A549 (cell line): Measurements from ENCODE around the gene PLAC9. TPM values are rescaled to one million over a fixed set of nuclear protein-coding genes. Genes with fewer than 3 reads are reported as not detected.

Experiments used
- ATAC-seq, 2 experiments: fragments of 200-7000 bp in 1 of 2; fragments of >200 bp in 1 of 2; cut with Nextera tagmentation in 1 of 2; cut with Tn5 transposase in 1 of 2; 3 replicates each; pipeline versions ENCODE4 v1.8.0 to v1.9.1; 2018 to 2020; ENCODE audit warnings: mild to moderate bottlenecking in 1 of 2, moderate library complexity in 1 of 2
- CTCF ChIA-PET: fragments of 300-600 bp; sonication (Branson Sonifier 250); formaldehyde crosslinking; extraction: SDS; loops from one replicate; lab custom pipeline; 2021; ENCODE audit warnings: antibody characterized with exemption, inconsistent platforms; lab: Yijun Ruan, JAX
- POLR2A ChIA-PET: fragments of 350-600 bp; formaldehyde crosslinking; extraction: SDS; loops from one replicate; lab custom pipeline; 2021; ENCODE audit warnings: antibody characterized with exemption, inconsistent platforms; lab: Yijun Ruan, JAX
- DNase-seq, 2 experiments: peaks; one replicate each; pipeline versions ENCODE4 v3.0.0 to v3.0.0-alpha.2; 2011 to 2016; ENCODE audit warnings: low read depth in 1 of 2, low spot score in 1 of 2
- FAIRE-seq: peaks from 2 replicates; lab custom pipeline; 2011; peaks lifted over from hg19 to GRCh38; lab: Jason Lieb, UNC
- H3K27ac ChIP-seq, 2 experiments: fragments of >200 bp; sonication (Bioruptor Twin); formaldehyde crosslinking; 3 replicates each; pipeline ENCODE4 v1.5.1; 2016 to 2017
- H3K4me1 ChIP-seq: fragments of >200 bp; sonication (Bioruptor Twin); formaldehyde crosslinking; 3 replicates; pipeline ENCODE4 v1.6.1; 2016
- H3K4me2 ChIP-seq: fragments of >200 bp; sonication (Bioruptor Twin); formaldehyde crosslinking; 3 replicates; pipeline ENCODE4 v1.6.1; 2016
- H3K4me3 ChIP-seq: fragments of >200 bp; sonication (Bioruptor Twin); formaldehyde crosslinking; 3 replicates; pipeline ENCODE4 v1.5.1; 2016
- H3K9me3 ChIP-seq: fragments of >200 bp; sonication (Bioruptor Twin); formaldehyde crosslinking; 3 replicates; pipeline ENCODE4 v1.6.1; 2016
- BCL3 ChIP-seq: fragments of >200 bp; sonication (Bioruptor Twin); formaldehyde crosslinking; IDR thresholded peaks from 3 replicates; pipeline ENCODE4 v1.6.1; 2016
- CEBPB ChIP-seq, 2 experiments: fragments of >200 bp in 1 of 2; sonication (Bioruptor Twin) in 1 of 2; formaldehyde crosslinking in 1 of 2; IDR thresholded peaks; 2 replicates each; pipeline ENCODE4 v1.6.1; 2012 to 2016
- CHD4 ChIP-seq: fragments of 200-600 bp; sonication (generic); IDR thresholded peaks from 2 replicates; pipeline ENCODE4 v1.6.1; 2016; ENCODE audit warnings: antibody characterized with exemption, mild to moderate bottlenecking, borderline replicate concordance
- EHMT2 ChIP-seq: fragments of 200-600 bp; sonication (generic); IDR thresholded peaks from 2 replicates; pipeline ENCODE4 v1.6.1; 2016; ENCODE audit warnings: antibody characterized with exemption, low read depth, mild to moderate bottlenecking, moderate library complexity
- FOSB ChIP-seq: fragments of 250-450 bp; sonication (Bioruptor Pico); IDR thresholded peaks from 2 replicates; pipeline ENCODE4 v1.5.0; 2020; ENCODE audit warnings: mild to moderate bottlenecking, moderate library complexity
- FOSL2 ChIP-seq, 2 experiments: fragments of 450-650 bp in 1 of 2; fragments of >200 bp in 1 of 2; sonication (Bioruptor Twin) in 1 of 2; formaldehyde crosslinking; IDR thresholded peaks; 2 replicates each; pipeline versions ENCODE4 v1.5.0 to v1.6.1; 2016 to 2020; ENCODE audit warnings: mild to moderate bottlenecking in 1 of 2, moderate library complexity in 1 of 2
- HEYL ChIP-seq: fragments of 250-450 bp; sonication (Bioruptor Pico); IDR thresholded peaks from 2 replicates; pipeline ENCODE4 v1.8.0; 2021; ENCODE audit warnings: mild to moderate bottlenecking, moderate library complexity
- HMGXB4 ChIP-seq: fragments of 250-450 bp; sonication (Bioruptor Pico); IDR thresholded peaks from 2 replicates; pipeline ENCODE4 v1.5.0; 2021; ENCODE audit warnings: mild to moderate bottlenecking, moderate library complexity, borderline replicate concordance
- HOXA7 ChIP-seq: fragments of 250-450 bp; sonication (Bioruptor Pico); IDR thresholded peaks from 2 replicates; pipeline ENCODE4 v1.5.0; 2020; ENCODE audit warnings: mild to moderate bottlenecking, moderate library complexity
- HOXB13 ChIP-seq: fragments of 250-450 bp; sonication (Bioruptor Pico); IDR thresholded peaks from 2 replicates; pipeline ENCODE4 v1.5.0; 2020; ENCODE audit warnings: low read depth, mild to moderate bottlenecking, moderate library complexity
- JUN ChIP-seq, 2 experiments: fragments of >200 bp; sonication (Bioruptor Twin); formaldehyde crosslinking; IDR thresholded peaks; 2 replicates in 1 of 2; 3 replicates in 1 of 2; pipeline ENCODE4 v1.6.1; 2016 to 2017
- KDM5A ChIP-seq: fragments of 200-600 bp; sonication (generic); IDR thresholded peaks from 2 replicates; pipeline ENCODE4 v1.6.1; 2016; ENCODE audit warnings: antibody characterized with exemption, mild to moderate bottlenecking
- NFE2L2 ChIP-seq: fragments of 150-350 bp; conservative IDR thresholded peaks from 2 replicates; pipeline ENCODE4 v1.6.1; 2014; ENCODE audit warnings: low read length
- NPAS2 ChIP-seq: fragments of 250-450 bp; sonication (Bioruptor Pico); IDR thresholded peaks from 2 replicates; pipeline ENCODE4 v1.8.0; 2022; ENCODE audit warnings: mild to moderate bottlenecking, moderate library complexity, borderline replicate concordance
- NR3C1 ChIP-seq: fragments of >200 bp; sonication (Bioruptor Twin); formaldehyde crosslinking; IDR thresholded peaks from 3 replicates; pipeline ENCODE4 v1.6.1; 2017
- PHF8 ChIP-seq: fragments of 200-600 bp; sonication (generic); IDR thresholded peaks from 2 replicates; pipeline ENCODE4 v1.6.1; 2016; ENCODE audit warnings: low read depth, mild to moderate bottlenecking, antibody characterized with exemption, moderate library complexity, borderline replicate concordance
- RAD21 ChIP-seq, 2 experiments: fragments of >200 bp in 1 of 2; sonication (Bioruptor Twin) in 1 of 2; formaldehyde crosslinking in 1 of 2; IDR thresholded peaks in 1 of 2; conservative IDR thresholded peaks in 1 of 2; 2 replicates in 1 of 2; 3 replicates in 1 of 2; pipeline ENCODE4 v1.6.1; 2012 to 2018; ENCODE audit warnings: inconsistent platforms in 1 of 2
- RARB ChIP-seq: fragments of 250-450 bp; sonication (Bioruptor Pico); IDR thresholded peaks from 2 replicates; pipeline ENCODE4 v1.8.0; 2021; ENCODE audit warnings: mild to moderate bottlenecking, moderate library complexity
- RCOR1 ChIP-seq: fragments of 150-350 bp; IDR thresholded peaks from 2 replicates; pipeline ENCODE4 v1.6.1; 2014; ENCODE audit warnings: antibody characterized with exemption, low read length, low read depth
- REST ChIP-seq: fragments of 200-600 bp; sonication (generic); IDR thresholded peaks from 2 replicates; pipeline ENCODE4 v1.6.1; 2016; ENCODE audit warnings: antibody characterized with exemption, mild to moderate bottlenecking, moderate library complexity
- TFCP2L1 ChIP-seq: fragments of 250-450 bp; sonication (Bioruptor Pico); IDR thresholded peaks from 2 replicates; pipeline ENCODE4 v1.5.0; 2021; ENCODE audit warnings: mild to moderate bottlenecking
- TP53 ChIP-seq: fragments of 250-450 bp; sonication (Bioruptor Pico); IDR thresholded peaks from 2 replicates; pipeline ENCODE4 v1.5.0; 2021; ENCODE audit warnings: mild to moderate bottlenecking, moderate library complexity
- ZFP36 ChIP-seq: fragments of 450-650 bp; IDR thresholded peaks from 2 replicates; pipeline ENCODE4 v1.6.1; 2014; ENCODE audit warnings: borderline replicate concordance; ENCODE audit not compliant: partially characterized antibody
- ZNF302 ChIP-seq: fragments of 250-450 bp; sonication (Bioruptor Pico); IDR thresholded peaks from 2 replicates; pipeline ENCODE4 v1.9.0; 2021; ENCODE audit warnings: inconsistent platforms, mild to moderate bottlenecking, moderate library complexity
- ZSCAN20 ChIP-seq: fragments of 250-450 bp; sonication (Bioruptor Pico); IDR thresholded peaks from 2 replicates; pipeline ENCODE4 v1.8.0; 2022; ENCODE audit warnings: mild to moderate bottlenecking, moderate library complexity
- WGBS: methylation state at CpG from one replicate; pipeline ENCODE4 v1.1.6; 2017; ENCODE audit errors: missing lambda C conversion rate; 5-methylcytosine and 5-hydroxymethylcytosine counted together
- polyA plus RNA-seq, 4 experiments: library from polyadenylated mRNA; depleted of rRNA in 3 of 4; stranded (reverse); fragments of >200 nt; fragmentation: RNase III in 1 of 4; extraction: RNeasy Plus Mini Kit Qiagen cat#74134 plus additional on column Dnase treatment in 1 of 4; gene quantifications; 2 replicates in 3 of 4; 3 replicates in 1 of 4; pipeline ENCODE4 v1.2.3, GENCODE V29; 2011 to 2017

PLAC9 gene
- polyA plus RNA-seq, 2 of the 4 experiments (the other 2 are of a cell fraction) = not detected

- Histone ChIP-seq H3K4me2 (no peak overlapping the region), H3K27ac (no peak overlapping the region), H3K4me3 (no peak overlapping the region), H3K9me3 (no peaks in the 10 kb centered on the region), H3K4me1 (peaks cover 20% of the 10 kb centered on the region)
- TF ChIP-seq NFE2L2 = no peak
- TF ChIP-seq BCL3 = no peak
- no peak for TF ChIP-seq ZFP36
- TF ChIP-seq NPAS2 (CRISPR knock-in tag) = no peak
- TF ChIP-seq JUN (IDR thresholded peaks at IDR 0.05) = no peak
- no peak for TF ChIP-seq HOXA7 (CRISPR knock-in tag)
- TF ChIP-seq NR3C1 = no peak
- TF ChIP-seq RCOR1 = no peak
- no peak for TF ChIP-seq HMGXB4 (CRISPR knock-in tag)
- no peak for TF ChIP-seq REST
- no peak for TF ChIP-seq RAD21 (conservative IDR thresholded peaks at IDR 0.05 in 1 of 2, IDR thresholded peaks at IDR 0.05 in 1 of 2)
- TF ChIP-seq PHF8 = no peak
- no peak for TF ChIP-seq KDM5A
- TF ChIP-seq CEBPB (IDR thresholded peaks at IDR 0.05) = no peak
- no peak for TF ChIP-seq ZNF302 (CRISPR knock-in tag)
- no peak for TF ChIP-seq CHD4
- no peak for TF ChIP-seq EHMT2
- no peak for TF ChIP-seq TFCP2L1
- TF ChIP-seq RARB (CRISPR knock-in tag) = no peak
- no peak for TF ChIP-seq HEYL
- ChIA-PET CTCF (interaction anchor here (1.3 to 7.2 kb wide), 3 partner anchors 12 to 108 kb away, joined by 3 to 55 read pairs (median 8); no protein-coding TSS in a partner anchor), POLR2A (no interaction called here)
- no peak for FAIRE-seq
- ATAC-seq = no peak
- no peak for DNase-seq
- WGBS = 96% methylated on average over 8 of the region's 8 CpGs
Observed at GRCh38 chr10:80155696-80156215, 23.2 kb downstream of the PLAC9 start.

- CTCF ChIA-PET = interaction anchor here (1.3 to 7.2 kb wide), 4 partner anchors 12 to 109 kb away, joined by 3 to 55 read pairs (median 9); no protein-coding TSS in a partner anchor
- TF ChIP-seq TP53 (no peak), FOSB (CRISPR knock-in tag) (no peak), RCOR1 (no peak), FOSL2 (IDR thresholded peaks at IDR 0.05) (no peak), FOSL2 (CRISPR knock-in tag; IDR thresholded peaks at IDR 0.05) (no peak), ZSCAN20 (CRISPR knock-in tag) (no peak), HOXB13 (no peak)
- DNase-seq (no peak), ATAC-seq (no peak), FAIRE-seq (no peak)
- Histone ChIP-seq H3K9me3 (no peaks in the 10 kb centered on the region), H3K4me2 (no peak overlapping the region), H3K4me3 (no peak overlapping the region), H3K4me1 (peaks cover 20% of the 10 kb centered on the region), H3K27ac (no peak overlapping the region)
- POLR2A ChIA-PET = no interaction called here
- 86% methylated on average over 5 of the region's 5 CpGs for WGBS
Observed at GRCh38 chr10:80156216-80156615, 23.7 kb downstream of the PLAC9 start.
